DND-41 (cell line): ENCODE data around the gene HRAS.

ENCODE experiments used
- ATAC-seq: fragments of 200-7000 bp; cut with Tn5 transposase; 3 replicates; pipeline ENCODE4 v1.9.1; 2021; ENCODE audit warnings: low read depth; ENCODE audit not compliant: insufficient read depth
- DNase-seq: peaks from one replicate; pipeline ENCODE4 v3.0.0-alpha.2; 2020
- H2AFZ ChIP-seq: 2 replicates; pipeline ENCODE4 v1.6.0; 2012; ENCODE audit warnings: low read depth, low read length
- H3K27ac ChIP-seq: 2 replicates; pipeline ENCODE4 v1.5.1; 2012; ENCODE audit warnings: low read length, inconsistent platforms
- H3K27me3 ChIP-seq: fragments of 200-600 bp; sonication (generic); 2 replicates; pipeline ENCODE4 v1.6.0; 2012; ENCODE audit warnings: low read length, mild to moderate bottlenecking, inconsistent platforms; ENCODE audit not compliant: insufficient read depth, poor library complexity
- H3K36me3 ChIP-seq: 2 replicates; pipeline ENCODE4 v1.5.1; 2012; ENCODE audit warnings: low read length, inconsistent platforms; ENCODE audit not compliant: insufficient read depth
- H3K4me1 ChIP-seq: 2 replicates; pipeline ENCODE4 v1.5.1; 2012; ENCODE audit warnings: mild to moderate bottlenecking, low read length; ENCODE audit not compliant: insufficient read depth
- H3K4me2 ChIP-seq: 2 replicates; pipeline ENCODE4 v1.6.0; 2012; ENCODE audit warnings: mild to moderate bottlenecking, moderate library complexity, low read length, inconsistent platforms; ENCODE audit not compliant: insufficient read depth
- H3K4me3 ChIP-seq, 2 experiments: fragments of 200-600 bp in 1 of 2; shearing (Covaris generic) in 1 of 2; 2 replicates each; pipeline ENCODE4 v1.5.1; 2012 to 2016; ENCODE audit warnings: inconsistent platforms in 2 of 2, low read length in 2 of 2, mild to moderate bottlenecking in 2 of 2, low read depth in 1 of 2, moderate library complexity in 1 of 2
- H3K79me2 ChIP-seq: 2 replicates; pipeline ENCODE4 v1.6.0; 2012; ENCODE audit warnings: low read length, inconsistent platforms; ENCODE audit not compliant: insufficient read depth
- H3K9ac ChIP-seq: 2 replicates; pipeline ENCODE4 v1.6.0; 2012; ENCODE audit warnings: low read depth, mild to moderate bottlenecking, inconsistent platforms, low read length, moderate library complexity
- H3K9me3 ChIP-seq: 2 replicates; pipeline ENCODE4 v1.5.1; 2012; ENCODE audit warnings: low read length, moderate library complexity, mild to moderate bottlenecking, inconsistent platforms; ENCODE audit not compliant: insufficient read depth, severe bottlenecking
- H4K20me1 ChIP-seq: 2 replicates; pipeline ENCODE4 v1.6.0; 2012; ENCODE audit warnings: low read length; ENCODE audit not compliant: insufficient read depth
- EZH2 ChIP-seq: IDR thresholded peaks from 3 replicates; pipeline ENCODE4 v1.6.1; 2012; ENCODE audit warnings: borderline replicate concordance, low read depth, mild to moderate bottlenecking, moderate library complexity, low read length, inconsistent platforms; ENCODE audit not compliant: severe bottlenecking
- TF ChIP-seq, protein P1 (sequence below): IDR thresholded peaks from 2 replicates; pipeline ENCODE4 v1.5.1; 2012; ENCODE audit warnings: borderline replicate concordance, low read length, moderate library complexity, mild to moderate bottlenecking; ENCODE audit not compliant: poor library complexity, severe bottlenecking; ENCODE audit errors: extremely low read depth

The HRAS gene

DNA sequence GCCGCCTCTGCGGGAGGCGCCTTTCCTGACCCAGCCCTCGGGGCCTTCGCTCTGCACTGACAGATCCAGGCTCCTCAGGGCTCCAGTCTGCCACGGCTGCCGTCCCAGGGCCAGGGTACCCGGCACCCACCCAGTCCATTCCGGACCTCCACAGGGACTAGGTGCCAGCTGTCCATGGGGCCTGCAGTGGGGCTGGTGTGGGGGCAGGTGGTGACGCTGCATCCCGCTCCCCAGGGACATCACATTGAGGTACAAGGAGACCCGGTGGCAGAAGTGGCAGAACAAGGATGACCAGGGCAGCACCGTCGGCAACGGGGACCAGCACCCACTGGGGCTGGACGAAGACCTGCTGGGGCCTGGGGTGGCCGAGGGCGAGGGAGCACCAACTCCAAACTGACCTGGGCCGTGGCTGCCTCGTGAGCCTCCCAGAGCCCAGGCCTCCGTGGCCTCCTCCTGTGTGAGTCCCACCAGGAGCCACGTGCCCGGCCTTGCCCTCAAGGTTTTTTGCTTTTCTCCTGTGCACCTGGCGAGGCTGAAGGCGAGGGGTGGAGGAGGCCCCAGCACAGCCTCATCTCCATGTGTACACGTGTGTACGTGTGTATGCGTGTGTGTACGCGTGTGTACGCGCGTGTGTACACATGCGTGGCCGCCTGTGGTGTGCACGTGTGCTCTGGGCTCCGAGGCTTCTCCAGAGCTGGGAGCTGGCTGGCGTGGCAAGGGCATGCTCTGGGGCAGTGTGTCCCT is 45.0 kb downstream of the HRAS start:
- TF ChIP-seq, protein P1, sequence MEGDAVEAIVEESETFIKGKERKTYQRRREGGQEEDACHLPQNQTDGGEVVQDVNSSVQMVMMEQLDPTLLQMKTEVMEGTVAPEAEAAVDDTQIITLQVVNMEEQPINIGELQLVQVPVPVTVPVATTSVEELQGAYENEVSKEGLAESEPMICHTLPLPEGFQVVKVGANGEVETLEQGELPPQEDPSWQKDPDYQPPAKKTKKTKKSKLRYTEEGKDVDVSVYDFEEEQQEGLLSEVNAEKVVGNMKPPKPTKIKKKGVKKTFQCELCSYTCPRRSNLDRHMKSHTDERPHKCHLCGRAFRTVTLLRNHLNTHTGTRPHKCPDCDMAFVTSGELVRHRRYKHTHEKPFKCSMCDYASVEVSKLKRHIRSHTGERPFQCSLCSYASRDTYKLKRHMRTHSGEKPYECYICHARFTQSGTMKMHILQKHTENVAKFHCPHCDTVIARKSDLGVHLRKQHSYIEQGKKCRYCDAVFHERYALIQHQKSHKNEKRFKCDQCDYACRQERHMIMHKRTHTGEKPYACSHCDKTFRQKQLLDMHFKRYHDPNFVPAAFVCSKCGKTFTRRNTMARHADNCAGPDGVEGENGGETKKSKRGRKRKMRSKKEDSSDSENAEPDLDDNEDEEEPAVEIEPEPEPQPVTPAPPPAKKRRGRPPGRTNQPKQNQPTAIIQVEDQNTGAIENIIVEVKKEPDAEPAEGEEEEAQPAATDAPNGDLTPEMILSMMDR: no peak
- no peak for TF ChIP-seq EZH2
- H3K9me3 ChIP-seq: no peaks in the 10 kb centered on the region
- no peak overlapping the region for H3K4me2 ChIP-seq
- ATAC-seq (no peak), DNase-seq (no peak)
- H3K36me3 ChIP-seq: peaks cover 54% of the 10 kb centered on the region
- H3K9ac ChIP-seq: no peak overlapping the region
- no peak overlapping the region for H3K27ac ChIP-seq
- no peak overlapping the region for H3K4me3 ChIP-seq
- H4K20me1 ChIP-seq: peaks cover 7% of the 10 kb centered on the region; the same call in 1 of the 2 replicates
- H3K79me2 ChIP-seq: no peaks in the 10 kb centered on the region
- H3K27me3 ChIP-seq: no peaks in the 10 kb centered on the region
- H3K4me1 ChIP-seq: no peaks in the 10 kb centered on the region
- no peak overlapping the region for H2AFZ ChIP-seq

DNA sequence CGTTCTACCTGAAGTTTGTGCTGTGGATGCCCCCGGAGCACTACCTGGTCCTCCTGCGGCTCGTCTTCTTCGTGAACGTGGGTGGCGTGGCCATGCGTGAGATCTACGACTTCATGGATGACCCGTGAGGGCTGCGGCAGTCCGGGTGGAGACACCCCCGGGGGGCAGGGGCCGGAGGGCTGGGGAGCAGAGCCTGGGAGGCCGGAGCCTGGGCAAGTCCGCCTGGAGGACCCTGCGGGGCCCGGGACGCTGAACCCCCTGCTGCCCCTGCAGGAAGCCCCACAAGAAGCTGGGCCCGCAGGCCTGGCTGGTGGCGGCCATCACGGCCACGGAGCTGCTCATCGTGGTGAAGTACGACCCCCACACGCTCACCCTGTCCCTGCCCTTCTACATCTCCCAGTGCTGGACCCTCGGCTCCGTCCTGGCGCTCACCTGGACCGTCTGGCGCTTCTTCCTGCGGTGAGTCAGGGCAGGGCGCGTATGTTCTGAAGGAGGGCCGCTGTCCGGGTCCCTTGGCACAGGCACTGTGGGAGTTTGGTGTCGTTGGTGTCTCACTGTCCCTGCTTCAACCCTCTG is 45.7 kb downstream of the HRAS start:
- Histone ChIP-seq H3K36me3 (peaks cover 48% of the 10 kb centered on the region), H3K4me3 (no peak overlapping the region), H2AFZ (no peak overlapping the region), H3K27me3 (no peaks in the 10 kb centered on the region), H3K4me1 (no peaks in the 10 kb centered on the region), H3K9ac (no peak overlapping the region), H3K9me3 (no peaks in the 10 kb centered on the region), H4K20me1 (peaks cover 5% of the 10 kb centered on the region; the same call in 1 of the 2 replicates), H3K4me2 (no peak overlapping the region), H3K27ac (no peak overlapping the region), H3K79me2 (0 out of 2 replicates have a peak, but pooled peaks cover 4% of the 10 kb centered on the region)
- DNase-seq (no peak), ATAC-seq (no peak)
- no peak for TF ChIP-seq EZH2
- TF ChIP-seq, protein P1: no peak

DNA sequence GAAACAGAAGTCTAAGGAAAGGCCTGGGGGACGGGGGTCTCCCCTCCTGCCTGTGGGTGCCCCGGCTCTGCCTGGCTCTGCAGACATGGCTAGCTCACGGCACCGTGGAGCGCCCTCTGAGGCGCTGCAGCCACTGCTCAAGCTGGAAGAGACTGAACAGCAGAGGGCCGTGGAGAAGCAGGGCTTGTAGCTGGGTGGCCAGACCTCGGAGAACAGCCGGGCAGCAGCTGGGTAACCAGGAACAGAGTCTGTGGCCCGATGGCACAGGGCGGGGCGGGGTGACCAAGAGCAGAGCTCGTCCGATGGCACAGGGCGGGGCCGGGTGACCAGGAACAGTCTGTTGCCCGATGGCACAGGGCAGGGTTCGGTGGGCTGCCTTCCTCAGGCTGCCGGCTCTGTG is 46.4 kb downstream of the HRAS start:
- H4K20me1 ChIP-seq: peaks cover 11% of the 10 kb centered on the region; the same call in 1 of the 2 replicates

More for the DNA sequence above, 46.4 kb downstream of the HRAS start:
- Histone ChIP-seq H3K9ac (no peak overlapping the region), H3K27ac (no peak overlapping the region), H3K4me3 (no peak overlapping the region), H3K36me3 (peaks cover 42% of the 10 kb centered on the region), H3K9me3 (no peaks in the 10 kb centered on the region), H3K27me3 (no peaks in the 10 kb centered on the region), H3K4me1 (no peaks in the 10 kb centered on the region), H3K79me2 (peaks cover 8% of the 10 kb centered on the region; the same call in 1 of the 2 replicates), H3K4me2 (no peak overlapping the region), H2AFZ (no peak overlapping the region)
- TF ChIP-seq, protein P1: no peak
- no peak for TF ChIP-seq EZH2
- ATAC-seq (no peak), DNase-seq (no peak)
